DOHH2 (cell line): ENCODE measurements around the gene ADAM8.

ENCODE experiments used
- EZH2phosphoT487 ChIP-seq: fragments of 200-600 bp; sonication (generic); IDR thresholded peaks from 2 replicates; pipeline ENCODE4 v1.6.1; 2017; ENCODE audit warnings: borderline replicate concordance, mild to moderate bottlenecking, antibody characterized with exemption, low read length, moderate library complexity, mixed read lengths
- TF ChIP-seq, protein P1 (sequence below): fragments of 200-600 bp; sonication (generic); IDR thresholded peaks from one replicate; pipeline ENCODE4 v1.5.1; 2014; ENCODE audit warnings: antibody characterized with exemption, mild to moderate bottlenecking, low read depth, low read length; ENCODE audit not compliant: poor library complexity, severe bottlenecking

GRCh38 chr10:133270204-133270603, 6.5 kb downstream of the ADAM8 start:
- TF ChIP-seq, protein P1, sequence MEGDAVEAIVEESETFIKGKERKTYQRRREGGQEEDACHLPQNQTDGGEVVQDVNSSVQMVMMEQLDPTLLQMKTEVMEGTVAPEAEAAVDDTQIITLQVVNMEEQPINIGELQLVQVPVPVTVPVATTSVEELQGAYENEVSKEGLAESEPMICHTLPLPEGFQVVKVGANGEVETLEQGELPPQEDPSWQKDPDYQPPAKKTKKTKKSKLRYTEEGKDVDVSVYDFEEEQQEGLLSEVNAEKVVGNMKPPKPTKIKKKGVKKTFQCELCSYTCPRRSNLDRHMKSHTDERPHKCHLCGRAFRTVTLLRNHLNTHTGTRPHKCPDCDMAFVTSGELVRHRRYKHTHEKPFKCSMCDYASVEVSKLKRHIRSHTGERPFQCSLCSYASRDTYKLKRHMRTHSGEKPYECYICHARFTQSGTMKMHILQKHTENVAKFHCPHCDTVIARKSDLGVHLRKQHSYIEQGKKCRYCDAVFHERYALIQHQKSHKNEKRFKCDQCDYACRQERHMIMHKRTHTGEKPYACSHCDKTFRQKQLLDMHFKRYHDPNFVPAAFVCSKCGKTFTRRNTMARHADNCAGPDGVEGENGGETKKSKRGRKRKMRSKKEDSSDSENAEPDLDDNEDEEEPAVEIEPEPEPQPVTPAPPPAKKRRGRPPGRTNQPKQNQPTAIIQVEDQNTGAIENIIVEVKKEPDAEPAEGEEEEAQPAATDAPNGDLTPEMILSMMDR, result no peak
- no peak for TF ChIP-seq EZH2phosphoT487
